Frontal cortex (tissue), 4 donors: ENCODE data around the gene MAK. TPM values are rescaled to one million over a fixed set of nuclear protein-coding genes. Genes with fewer than 3 reads are reported as not detected.
"Not testable (repeated sequence)": the region's sequence is repeated elsewhere in the genome, so short reads cannot be mapped to it uniquely, and the experiment has no call there.

Experiments used
- DNase-seq, 2 donors: peaks; one replicate each; pipeline ENCODE4 v3.0.0; 2012; ENCODE audit warnings: low spot score in 2 of 2
- FAIRE-seq: peaks from 2 replicates; lab custom pipeline; 2012; peaks lifted over from hg19 to GRCh38; lab: Jason Lieb, UNC
- total RNA-seq: library from RNA; depleted of rRNA; stranded (reverse); fragments of >200 nt; gene quantifications from one replicate; pipeline ENCODE4 v1.2.3, GENCODE V29; 2014
- donor health status: control.
- donor health status: control.
- donor health status: control.

MAK gene
- total RNA-seq, 1 donor from 2014 or later, result under 0.01 TPM

GRCh38 chr6:10793695-10794094 lies 44.6 kb downstream of the MAK start:
- FAIRE-seq (no peak), DNase-seq (no peak)

- FAIRE-seq (no peak), DNase-seq (no peak)
These were observed 45.3 kb downstream of the MAK start for GRCh38 chr6:10793035-10793434.

- no peak for FAIRE-seq
These were observed 46.2 kb downstream of the MAK start for GRCh38 chr6:10792101-10792500.

GRCh38 chr6:10791673-10792072 lies 46.7 kb downstream of the MAK start:
- FAIRE-seq (no peak), DNase-seq (no peak)

More at GRCh38 chr6:10792101-10792500, 46.2 kb downstream of the MAK start:
- DNase-seq, result no peak

- DNase-seq (no peak), FAIRE-seq (no peak)
These were observed 59.3 kb downstream of the MAK start for GRCh38 chr6:10779076-10779475.

- no peak for FAIRE-seq
- no peak for DNase-seq
These were observed 60.1 kb downstream of the MAK start for GRCh38 chr6:10778230-10778629.

GRCh38 chr6:10771371-10771894 lies 66.9 kb downstream of the MAK start:
- no peak for DNase-seq
- FAIRE-seq, result no peak

- no peak for FAIRE-seq
- no peak for DNase-seq
These were observed 68.9 kb downstream of the MAK start for GRCh38 chr6:10769419-10769818.

GRCh38 chr6:10763006-10763405 lies 75.3 kb downstream of the MAK start:
- DNase-seq, result no peak
- no peak for FAIRE-seq

GRCh38 chr6:10759884-10760329 lies 78.4 kb downstream of the MAK start:
- FAIRE-seq, result no peak
- DNase-seq, result no peak

- DNase-seq, result peak in 1 of 2 donors; percentile 14
- FAIRE-seq, result no peak
These were observed 79.0 kb downstream of the MAK start for GRCh38 chr6:10759312-10759839.

- FAIRE-seq (no peak), DNase-seq (no peak)
These were observed 82.3 kb downstream of the MAK start for GRCh38 chr6:10756085-10756484.

GRCh38 chr6:10751757-10752156 lies 86.6 kb downstream of the MAK start:
- DNase-seq, FAIRE-seq: not testable (repeated sequence)

GRCh38 chr6:10750568-10750967 lies 87.8 kb downstream of the MAK start:
- DNase-seq, FAIRE-seq: not testable (repeated sequence)

GRCh38 chr6:10749734-10750133 lies 88.6 kb downstream of the MAK start:
- DNase-seq (no peak), FAIRE-seq (no peak)

- no peak for FAIRE-seq
- DNase-seq, result peak; percentile 91 to 98
These were observed 90.9 kb downstream of the MAK start, which contains the start of gene TMEM14B for GRCh38 chr6:10747251-10747972. Gene TMEM14B, plus strand, starts transcription at chr6:10747805. Its CDS starts 1,441 bp downstream, at chr6:10749246.

- no peak for FAIRE-seq
- DNase-seq, result no peak
These were observed 91.5 kb downstream of the MAK start for GRCh38 chr6:10746915-10747250.

- DNase-seq (no peak), FAIRE-seq (no peak)
These were observed 93.2 kb downstream of the MAK start for GRCh38 chr6:10745116-10745515.

GRCh38 chr6:10743515-10743914 lies 94.8 kb downstream of the MAK start:
- no peak for DNase-seq
- FAIRE-seq, result no peak

- FAIRE-seq (no peak), DNase-seq (no peak)
These were observed 96.1 kb downstream of the MAK start for GRCh38 chr6:10742251-10742650.

GRCh38 chr6:10741643-10742042 lies 96.7 kb downstream of the MAK start:
- not testable (repeated sequence) for DNase-seq, FAIRE-seq
